Anterior cingulate cortex (tissue), 58 donors: ENCODE measurements around the gene IL17RC.

Source experiments
- DNase-seq, 58 donors: peaks; one replicate each; lab custom pipeline; 2025; lab: John Stamatoyannopoulos, UW

IL17RC gene

GRCh38 chr3:9942164-9942563 lies 25.3 kb downstream of the IL17RC start:
- no peak for DNase-seq

DNA sequence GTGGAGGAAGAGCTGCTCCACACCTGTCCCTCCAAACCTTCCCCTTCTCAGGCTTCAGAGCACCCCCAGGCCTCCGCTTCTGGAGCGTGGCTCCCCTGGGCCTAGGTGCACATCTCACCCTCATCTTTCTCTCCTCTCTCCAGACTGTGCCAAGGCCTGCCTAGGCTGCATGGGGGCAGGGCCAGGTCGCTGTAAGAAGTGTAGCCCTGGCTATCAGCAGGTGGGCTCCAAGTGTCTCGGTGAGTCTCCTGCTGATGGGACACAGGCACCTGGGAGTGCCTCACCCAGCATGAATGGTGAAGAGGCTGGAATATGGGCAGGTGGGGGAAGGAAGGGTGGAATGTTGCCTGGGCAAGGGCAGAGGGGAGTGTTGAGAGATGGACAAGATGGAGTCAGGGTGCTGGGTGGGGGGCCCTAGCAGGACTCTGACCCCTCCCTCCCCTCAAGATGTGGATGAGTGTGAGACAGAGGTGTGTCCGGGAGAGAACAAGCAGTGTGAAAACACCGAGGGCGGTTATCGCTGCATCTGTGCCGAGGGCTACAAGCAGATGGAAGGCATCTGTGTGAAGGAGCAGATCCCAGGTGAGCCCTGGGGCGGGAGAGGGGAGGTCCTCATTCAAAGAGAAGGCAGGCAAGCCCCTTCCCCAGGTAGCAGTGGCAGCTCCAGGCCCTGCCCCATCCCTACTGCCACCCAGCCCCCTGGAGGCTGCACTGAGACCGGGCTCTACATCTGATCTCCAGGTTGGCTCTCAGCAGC lies 26.2 kb downstream of the IL17RC start:
- no peak for DNase-seq

- peak in 21 of 58 donors; percentile 11 to 78 (median 40) for DNase-seq
Measured at GRCh38 chr3:9944271-9944670, 27.4 kb downstream of the IL17RC start.

- no peak for DNase-seq
Measured at GRCh38 chr3:9945358-9945757, 28.5 kb downstream of the IL17RC start.

DNA sequence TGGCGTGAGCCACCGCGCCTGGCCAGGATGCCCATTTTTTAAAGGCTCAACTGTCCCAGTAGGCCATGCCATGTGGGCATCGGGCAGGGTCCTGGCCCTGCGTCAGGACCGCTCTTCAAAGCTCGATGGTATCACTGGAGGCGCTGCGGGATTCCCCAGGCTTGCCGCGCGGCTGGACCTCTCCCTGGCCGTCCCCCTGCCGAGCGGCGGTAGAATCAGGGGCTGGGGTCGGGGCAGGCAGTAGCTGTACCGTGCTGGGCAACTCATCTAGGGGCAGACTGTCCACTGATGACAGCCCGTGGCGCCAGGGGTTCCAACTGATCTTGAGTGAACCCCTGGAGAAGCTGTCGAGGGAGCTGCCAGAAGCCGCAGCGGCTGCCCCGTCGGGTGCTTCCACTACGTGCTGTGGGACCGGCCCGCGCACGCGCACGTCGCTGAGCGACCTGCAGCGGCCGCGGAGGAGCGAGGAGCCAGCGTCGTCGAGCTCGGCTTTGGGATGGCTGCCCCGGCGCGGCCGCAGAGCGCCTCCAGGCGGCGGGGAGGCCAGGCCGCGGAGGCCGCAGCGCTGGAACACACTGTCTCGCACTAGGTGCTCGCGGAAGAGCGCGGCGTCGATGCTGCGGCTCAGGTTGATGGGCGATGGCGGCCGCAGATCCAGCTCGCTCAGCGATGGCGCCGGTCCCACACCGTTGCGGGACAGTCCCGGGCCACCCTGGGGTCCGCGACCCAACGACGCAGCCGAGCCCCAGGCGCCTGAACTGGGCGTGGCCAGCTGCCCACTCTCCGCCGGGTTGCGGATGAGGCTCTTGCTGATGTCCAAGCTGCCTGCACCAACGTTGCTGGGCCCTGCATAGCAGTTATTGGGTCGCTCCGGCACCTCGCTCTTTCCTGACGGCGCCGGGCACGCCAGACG lies 29.5 kb downstream of the IL17RC start:
- peak in 53 of 58 donors; percentile 33 to 83 (median 70) for DNase-seq

DNA sequence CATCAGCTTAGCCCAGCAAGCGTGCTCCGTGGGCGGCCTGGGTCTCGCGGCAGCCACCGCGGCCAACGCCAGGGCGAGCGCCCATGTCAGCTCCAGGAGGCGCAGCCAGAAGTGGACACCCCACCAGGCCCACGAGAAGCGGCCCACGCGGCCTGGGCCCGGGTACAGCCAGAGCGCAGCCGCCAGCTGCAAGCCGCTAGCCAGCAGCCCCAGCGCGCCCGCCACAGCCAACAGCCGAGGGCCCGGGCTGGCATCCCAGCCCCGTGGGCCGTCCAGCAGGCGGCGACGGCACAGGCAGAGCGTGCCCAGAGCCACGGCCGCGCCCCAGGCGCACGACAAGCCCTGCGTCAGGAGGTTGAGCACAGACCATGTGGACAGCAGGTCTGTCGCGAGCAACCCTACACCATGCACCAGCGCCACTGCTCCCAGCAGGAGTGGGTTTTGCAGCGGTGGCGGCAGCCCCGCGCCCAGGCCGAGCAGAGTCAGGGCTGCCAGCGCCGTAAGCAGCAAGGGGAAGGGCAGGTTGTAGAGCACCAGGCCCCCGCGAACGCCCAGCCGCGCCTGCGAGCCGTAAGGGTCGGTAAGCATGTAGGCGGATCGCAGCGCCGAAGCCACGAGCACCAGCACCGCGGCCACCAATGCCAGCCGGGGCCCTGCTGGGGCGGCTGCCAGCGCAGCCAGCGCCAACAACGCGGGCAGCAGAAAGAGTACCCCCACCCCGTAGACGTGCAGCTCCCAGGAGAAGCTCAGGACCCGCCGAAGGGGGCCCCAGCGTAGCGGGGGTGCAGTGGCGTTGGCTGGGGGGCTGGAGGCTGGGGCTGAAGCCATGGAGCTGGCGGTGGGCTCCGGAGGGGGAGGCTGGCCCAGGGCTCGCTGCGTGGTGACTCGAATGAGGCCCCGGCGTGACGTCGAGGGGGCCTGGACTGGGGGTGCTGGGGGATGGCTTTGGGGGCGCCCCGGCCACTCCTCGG lies 30.4 kb downstream of the IL17RC start:
- DNase-seq = peak in 47 of 58 donors; percentile 12 to 77 (median 57)

DNA sequence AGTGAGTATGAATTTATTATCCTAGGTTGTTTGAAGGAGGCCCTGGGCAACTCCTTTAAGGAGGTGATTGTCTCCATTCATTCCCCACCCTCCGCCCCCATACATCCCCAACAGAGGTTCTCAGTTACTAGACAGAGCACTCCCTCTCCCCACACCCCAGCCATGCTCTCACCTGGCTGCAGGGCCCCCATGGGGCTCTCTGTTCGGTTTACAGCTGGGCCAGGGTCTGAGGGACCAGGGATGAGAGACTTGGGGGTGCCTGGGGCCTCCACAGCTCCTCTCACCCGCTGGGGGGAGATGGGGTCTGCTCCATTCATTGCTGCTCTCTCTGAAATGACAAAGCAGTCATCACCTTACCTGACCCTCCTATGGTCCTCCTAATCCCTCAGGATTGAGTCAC lies 31.7 kb downstream of the IL17RC start:
- DNase-seq = no peak

GRCh38 chr3:9949115-9949514 lies 32.2 kb downstream of the IL17RC start:
- DNase-seq = no peak

GRCh38 chr3:9949626-9950025 lies 32.7 kb downstream of the IL17RC start:
- DNase-seq = no peak

- no peak for DNase-seq
Measured at GRCh38 chr3:9951126-9951525, 34.2 kb downstream of the IL17RC start.

DNA sequence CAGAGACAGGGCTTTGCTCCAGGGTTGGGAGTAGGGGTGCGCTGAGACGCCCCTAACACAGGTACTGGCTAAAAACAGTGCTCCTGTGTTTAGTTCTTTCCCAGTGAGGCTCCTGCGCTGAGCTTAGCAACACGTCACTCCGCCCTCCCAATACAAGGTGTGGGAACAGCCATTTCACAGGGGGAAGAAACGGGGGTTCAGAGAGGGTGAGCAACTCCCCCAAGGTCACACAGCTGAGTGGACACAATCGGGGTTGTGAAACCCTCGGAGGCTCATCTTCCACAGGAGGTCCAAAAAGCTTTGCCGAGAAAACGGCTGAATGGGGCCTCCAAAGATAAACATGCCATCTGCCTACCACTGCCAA lies 34.7 kb downstream of the IL17RC start:
- DNase-seq = peak in 1 of 58 donors; percentile 39

GRCh38 chr3:9951962-9952805 lies 35.3 kb downstream of the IL17RC start, which contains the start of gene PRRT3:
Gene PRRT3 (minus strand): TSS chr3:9952408. CDS start chr3:9950115, 2,293 bp downstream.
- DNase-seq = peak in 24 of 58 donors; percentile 16 to 78 (median 40)

- no peak for DNase-seq
Measured at GRCh38 chr3:9955067-9955502, 38.2 kb downstream of the IL17RC start.

GRCh38 chr3:9955611-9956352 lies 38.9 kb downstream of the IL17RC start:
- no peak for DNase-seq

DNA sequence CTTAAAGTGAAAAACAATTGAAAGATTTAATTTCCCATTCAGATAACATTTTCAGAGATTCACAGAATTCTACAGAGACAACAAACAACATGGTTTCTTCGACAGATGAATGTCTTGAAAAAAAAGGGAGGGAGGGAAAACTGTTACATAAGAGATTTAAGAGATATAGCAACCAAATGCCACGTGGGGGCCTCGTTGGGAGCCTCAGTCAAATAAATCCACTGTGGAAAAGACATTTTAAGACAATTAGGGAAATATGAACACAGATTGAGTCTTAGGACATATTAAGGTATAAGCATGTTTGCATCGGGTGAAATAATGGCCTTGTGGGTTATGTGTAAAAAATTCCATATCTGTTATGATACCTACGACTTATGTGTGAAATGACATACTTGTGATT lies 40.3 kb downstream of the IL17RC start:
- peak in 1 of 58 donors; percentile 12 for DNase-seq

DNA sequence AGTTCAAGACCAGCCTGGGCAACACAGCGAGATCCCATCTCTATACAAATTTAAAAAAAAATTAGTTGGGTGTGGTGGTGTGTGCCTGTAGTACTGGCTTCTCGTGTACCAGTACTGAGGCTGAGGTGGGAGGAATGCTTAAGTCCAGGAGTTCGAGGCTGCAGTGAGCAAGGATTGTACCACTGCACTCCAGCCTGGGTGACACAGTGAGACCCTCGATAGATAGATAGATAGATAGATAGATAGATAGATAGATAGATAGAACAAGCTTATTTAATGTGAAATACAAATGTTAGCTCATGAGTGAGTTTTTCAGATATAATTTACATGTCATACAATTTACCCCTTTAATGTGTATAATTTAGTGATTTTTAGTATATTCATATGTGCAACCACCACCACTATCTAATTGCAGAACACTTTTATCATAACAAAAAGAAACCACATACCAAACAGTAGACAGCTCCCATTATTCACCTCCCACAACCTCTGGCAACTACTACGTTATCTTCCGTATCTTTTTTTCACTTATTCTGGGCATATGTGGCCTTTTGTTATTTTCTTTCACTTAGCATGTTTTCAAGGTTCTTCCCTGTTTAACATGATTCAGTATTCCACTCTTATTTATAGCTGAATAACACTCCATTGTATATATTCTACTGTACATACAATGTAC lies 48.4 kb downstream of the IL17RC start:
- no peak for DNase-seq

- DNase-seq = no peak
Measured at GRCh38 chr3:9966841-9967240, 49.9 kb downstream of the IL17RC start.

- DNase-seq = no peak
Measured at GRCh38 chr3:9969632-9970019, 52.7 kb downstream of the IL17RC start.
